Caco-2 (cell line): Measurements from ENCODE around the gene RAP2A. TPM values are rescaled to one million over a fixed set of nuclear protein-coding genes. Genes with fewer than 3 reads are reported as not detected.

ENCODE experiments used
- BruUV-seq: library from RNA; stranded (reverse); fragments of 400-500 nt; replicated peaks from 2 replicates; lab custom pipeline; 2021; lab: Mats Ljungman, UMichigan
- CTCF ChIA-PET: fragments of 300-600 bp; sonication (Branson Sonifier 250); formaldehyde crosslinking; loops from one replicate; lab custom pipeline; 2022; ENCODE audit warnings: antibody characterized with exemption; lab: Charles Lee
- POLR2A ChIA-PET: fragments of 300-600 bp; sonication (Branson Sonifier 250); formaldehyde crosslinking; loops from one replicate; lab custom pipeline; 2022; ENCODE audit warnings: antibody characterized with exemption; lab: Charles Lee
- DNase-seq, 2 experiments: peaks; one replicate each; pipeline versions ENCODE4 v3.0.0 to v3.0.0-alpha.2; 2020 to 2022
- H3K27me3 ChIP-seq: replicated peaks from 2 replicates; pipeline ENCODE4 v1.6.0; 2011; ENCODE audit warnings: low read length; ENCODE audit not compliant: control insufficient read depth, insufficient read depth
- H3K36me3 ChIP-seq: 2 replicates; pipeline ENCODE4 v1.5.1; 2011; ENCODE audit warnings: low read length; ENCODE audit not compliant: control insufficient read depth, insufficient read depth
- H3K4me1 ChIP-seq: fragments of 250-450 bp; sonication (Bioruptor Pico); 2 replicates; pipeline ENCODE4 v1.5.1; 2020; ENCODE audit warnings: mild to moderate bottlenecking
- H3K4me3 ChIP-seq: 2 replicates; pipeline ENCODE4 v1.5.1; 2011; ENCODE audit warnings: low read depth, mild to moderate bottlenecking, control low read depth, low read length
- H3K9me3 ChIP-seq: fragments of 250-450 bp; sonication (Bioruptor Pico); 2 replicates; pipeline ENCODE4 v1.5.1; 2020; ENCODE audit warnings: mild to moderate bottlenecking, moderate library complexity
- H3K27ac Mint-ChIP-seq: one replicate; pipeline ENCODE4 v1.8.0; 2022; ENCODE audit warnings: mixed read lengths; ENCODE audit not compliant: unreplicated experiment
- H3K27me3 Mint-ChIP-seq: one replicate; pipeline ENCODE4 v1.8.0; 2022; ENCODE audit warnings: mixed read lengths; ENCODE audit not compliant: insufficient read depth, unreplicated experiment
- H3K36me3 Mint-ChIP-seq: one replicate; pipeline ENCODE4 v1.8.0; 2022; ENCODE audit warnings: mild to moderate bottlenecking, mixed read lengths; ENCODE audit not compliant: insufficient read depth, unreplicated experiment
- H3K4me1 Mint-ChIP-seq: one replicate; pipeline ENCODE4 v1.8.0; 2022; ENCODE audit warnings: low read depth, mixed read lengths; ENCODE audit not compliant: unreplicated experiment
- H3K4me3 Mint-ChIP-seq: one replicate; pipeline ENCODE4 v1.8.0; 2022; ENCODE audit warnings: mild to moderate bottlenecking, moderate library complexity, mixed read lengths; ENCODE audit not compliant: unreplicated experiment
- H3K9me3 Mint-ChIP-seq: one replicate; pipeline ENCODE4 v1.8.0; 2022; ENCODE audit warnings: mixed read lengths; ENCODE audit not compliant: unreplicated experiment
- CTCF ChIP-seq, 2 experiments: fragments of 200-600 bp in 1 of 2; IDR thresholded peaks; 1 replicate in 1 of 2; 2 replicates in 1 of 2; pipeline versions ENCODE4 v1.5.1 to v1.8.0; 2011 to 2022; ENCODE audit warnings: antibody characterized with exemption in 1 of 2, control low read depth in 1 of 2, inconsistent platforms in 1 of 2, low read depth in 1 of 2, low read length in 1 of 2, mild to moderate bottlenecking in 1 of 2, moderate library complexity in 1 of 2; ENCODE audit not compliant: insufficient read depth in 1 of 2, severe bottlenecking in 1 of 2, unreplicated experiment in 1 of 2
- intact Hi-C: fragments of 100-400 bp; cut with micrococcal nuclease; formaldehyde crosslinking; loops from one replicate; pipeline ENCODE4 v1.10.0; 2022; ENCODE audit not compliant: unreplicated experiment
- total RNA-seq: library from RNA; stranded (reverse); gene quantifications from 2 replicates; pipeline ENCODE4 v1.2.3, GENCODE V29; 2022

RAP2A gene
- total RNA-seq, 1 experiment from 2014 or later: 19.7 TPM

GRCh38 chr13:97502181-97502580 lies 68.2 kb downstream of the RAP2A start:
- Mint-ChIP-seq H3K9me3 (no peaks in the 10 kb centered on the region), H3K36me3 (no peaks in the 10 kb centered on the region), H3K4me3 (no peak overlapping the region), H3K27me3 (no peaks in the 10 kb centered on the region), H3K4me1 (no peaks in the 10 kb centered on the region), H3K27ac (no peak overlapping the region)
- ChIA-PET POLR2A (no interaction called here), CTCF (interaction anchor here (1.1 kb wide), 1 partner anchor 157 kb away, joined by 3 read pairs; no protein-coding TSS in a partner anchor)
- intact Hi-C loops: no loop called here
- BruUV-seq: no TSS peak
- H3K4me3 ChIP-seq: no peak overlapping the region
- H3K4me1 ChIP-seq: no peaks in the 10 kb centered on the region
- H3K27me3 ChIP-seq: no peaks in the 10 kb centered on the region
- TF ChIP-seq CTCF (IDR thresholded peaks at IDR 0.05; ENCODE audit: insufficient read depth in 1 of 2, low read depth in 1 of 2, low read length in 1 of 2, severe bottlenecking in 1 of 2, unreplicated experiment in 1 of 2): no peak
- H3K36me3 ChIP-seq: no peaks in the 10 kb centered on the region
- no peak for DNase-seq
- no peaks in the 10 kb centered on the region for H3K9me3 ChIP-seq

- Mint-ChIP-seq H3K4me1 (no peaks in the 10 kb centered on the region), H3K27ac (no peak overlapping the region), H3K9me3 (no peaks in the 10 kb centered on the region), H3K4me3 (no peak overlapping the region), H3K27me3 (no peaks in the 10 kb centered on the region), H3K36me3 (no peaks in the 10 kb centered on the region)
- DNase-seq: no peak
- no peaks in the 10 kb centered on the region for H3K9me3 ChIP-seq
- H3K4me3 ChIP-seq: no peak overlapping the region
- CTCF ChIA-PET: interaction anchor here (1.1 kb wide), 1 partner anchor 157 kb away, joined by 3 read pairs; no protein-coding TSS in a partner anchor
- BruUV-seq: no TSS peak
- POLR2A ChIA-PET: no interaction called here
- intact Hi-C loops: no loop called here
- no peak for TF ChIP-seq CTCF (IDR thresholded peaks at IDR 0.05; ENCODE audit: insufficient read depth in 1 of 2, low read depth in 1 of 2, low read length in 1 of 2, severe bottlenecking in 1 of 2, unreplicated experiment in 1 of 2)
- no peaks in the 10 kb centered on the region for H3K36me3 ChIP-seq
- no peaks in the 10 kb centered on the region for H3K4me1 ChIP-seq
- no peaks in the 10 kb centered on the region for H3K27me3 ChIP-seq
Observed at GRCh38 chr13:97502706-97503105, 68.7 kb downstream of the RAP2A start.

- no peaks in the 10 kb centered on the region for H3K36me3 ChIP-seq
- no peak overlapping the region for H3K27ac Mint-ChIP-seq
- peaks cover 2% of the 10 kb centered on the region for H3K9me3 Mint-ChIP-seq
- BruUV-seq: no TSS peak
- no peaks in the 10 kb centered on the region for H3K4me1 Mint-ChIP-seq
- H3K27me3 ChIP-seq: no peaks in the 10 kb centered on the region
- no peak for TF ChIP-seq CTCF (IDR thresholded peaks at IDR 0.05; ENCODE audit: insufficient read depth in 1 of 2, low read depth in 1 of 2, low read length in 1 of 2, severe bottlenecking in 1 of 2, unreplicated experiment in 1 of 2)
- no peak overlapping the region for H3K4me3 Mint-ChIP-seq
- intact Hi-C loops: no loop called here
- H3K4me1 ChIP-seq: no peaks in the 10 kb centered on the region
- peaks cover 6% of the 10 kb centered on the region for H3K9me3 ChIP-seq
- ChIA-PET POLR2A (no interaction called here), CTCF (no interaction called here)
- no peak for DNase-seq
- no peak overlapping the region for H3K4me3 ChIP-seq
- no peaks in the 10 kb centered on the region for H3K36me3 Mint-ChIP-seq
- H3K27me3 Mint-ChIP-seq: peaks cover 2% of the 10 kb centered on the region
Observed at GRCh38 chr13:97505017-97505416, 71.0 kb downstream of the RAP2A start.
